ENCODE measurements around the gene GJB1.

GJB1 gene

GRCh38 chrX:71214604-71215337 lies 8.3 kb upstream of the GJB1 start:
- DNase-seq (ENCODE audit: low read depth in 2 of 2), result no peak

GRCh38 chrX:71215338-71215912 lies 7.6 kb upstream of the GJB1 start:
- no peak for DNase-seq (ENCODE audit: low read depth in 2 of 2)

GRCh38 chrX:71216485-71216884 lies 6.5 kb upstream of the GJB1 start:
- no peak for DNase-seq (ENCODE audit: low read depth in 2 of 2)

GRCh38 chrX:71217298-71217697 lies 5.7 kb upstream of the GJB1 start:
- DNase-seq (ENCODE audit: low read depth in 2 of 2), result no peak

GRCh38 chrX:71221145-71221544 lies 1.9 kb upstream of the GJB1 start:
- DNase-seq (ENCODE audit: low read depth in 2 of 2), result no peak

- DNase-seq (ENCODE audit: low read depth in 2 of 2), result no peak
Measured at GRCh38 chrX:71224098-71224708, 1.2 kb downstream of the GJB1 start.

GRCh38 chrX:71225009-71225408 lies 2.0 kb downstream of the GJB1 start:
- no peak for DNase-seq (ENCODE audit: low read depth in 2 of 2)

- DNase-seq (ENCODE audit: low read depth in 2 of 2), result no peak
Measured at GRCh38 chrX:71225676-71226075, 2.7 kb downstream of the GJB1 start.

GRCh38 chrX:71227370-71228062 lies 4.5 kb downstream of the GJB1 start:
- no peak for DNase-seq (ENCODE audit: low read depth in 2 of 2)

- DNase-seq (ENCODE audit: low read depth in 2 of 2), result no peak
Measured at GRCh38 chrX:71228063-71228642, 5.1 kb downstream of the GJB1 start.

GRCh38 chrX:71235482-71235881 lies 12.5 kb downstream of the GJB1 start:
- DNase-seq (ENCODE audit: low read depth in 2 of 2), result no peak

- no peak for DNase-seq (ENCODE audit: low read depth in 2 of 2)
Measured at GRCh38 chrX:71236836-71237235, 13.8 kb downstream of the GJB1 start.

GRCh38 chrX:71239781-71240180 lies 16.8 kb downstream of the GJB1 start:
- DNase-seq (ENCODE audit: low read depth in 2 of 2), result no peak

GRCh38 chrX:71241301-71241700 lies 18.3 kb downstream of the GJB1 start:
- DNase-seq (ENCODE audit: low read depth in 2 of 2), result no peak

GRCh38 chrX:71244359-71245128 lies 21.5 kb downstream of the GJB1 start:
- DNase-seq (ENCODE audit: low read depth in 2 of 2), result no peak

- no peak for DNase-seq (ENCODE audit: low read depth in 2 of 2)
Measured at GRCh38 chrX:71245159-71245558, 22.1 kb downstream of the GJB1 start.

- DNase-seq (ENCODE audit: low read depth in 2 of 2), result no peak
Measured at GRCh38 chrX:71250841-71251240, 27.8 kb downstream of the GJB1 start.

GRCh38 chrX:71251466-71251973 lies 28.5 kb downstream of the GJB1 start:
- no peak for DNase-seq (ENCODE audit: low read depth in 2 of 2)

- no peak for DNase-seq (ENCODE audit: low read depth in 2 of 2)
Measured at GRCh38 chrX:71252221-71252620, 29.2 kb downstream of the GJB1 start.

- DNase-seq (ENCODE audit: low read depth in 2 of 2), result no peak
Measured at GRCh38 chrX:71253253-71254091, 30.4 kb downstream of the GJB1 start.

Measured in stimulated activated CD8-positive, alpha-beta memory T cell treated with anti-CD3 and anti-CD28 coated beads, Interleukin-7, amount 100 ng/mL, for 1 hour (primary cell).